CD4-positive, alpha-beta T cell treated with Interleukin-2 at 100 ng/mL for 4 hours (primary cell): ENCODE results near the gene TSPAN5.

Experiments
- DNase-seq: peaks from one replicate; pipeline ENCODE4 v3.0.0-alpha.2; 2020; ENCODE audit warnings: low spot score

The TSPAN5 gene

GRCh38 chr4:98643755-98644154 lies 14.7 kb downstream of the TSPAN5 start:
- no peak for DNase-seq

GRCh38 chr4:98642991-98643426 lies 15.4 kb downstream of the TSPAN5 start:
- DNase-seq: peak; percentile 54

- DNase-seq: no peak
These were observed 16.3 kb downstream of the TSPAN5 start for GRCh38 chr4:98641906-98642668.

GRCh38 chr4:98641376-98641775 lies 17.0 kb downstream of the TSPAN5 start:
- DNase-seq: no peak

- peak; percentile 40 for DNase-seq
These were observed 18.9 kb downstream of the TSPAN5 start for GRCh38 chr4:98639523-98639922.

GRCh38 chr4:98639108-98639507 lies 19.3 kb downstream of the TSPAN5 start:
- no peak for DNase-seq

GRCh38 chr4:98638661-98639060 lies 19.8 kb downstream of the TSPAN5 start:
- DNase-seq: no peak

GRCh38 chr4:98634061-98634460 lies 24.4 kb downstream of the TSPAN5 start:
- DNase-seq: no peak

GRCh38 chr4:98633159-98633558 lies 25.3 kb downstream of the TSPAN5 start:
- no peak for DNase-seq

GRCh38 chr4:98632258-98632657 lies 26.2 kb downstream of the TSPAN5 start:
- no peak for DNase-seq

- DNase-seq: no peak
These were observed 26.9 kb downstream of the TSPAN5 start for GRCh38 chr4:98631506-98631905.

GRCh38 chr4:98630737-98631454 lies 27.5 kb downstream of the TSPAN5 start:
- DNase-seq: no peak

- DNase-seq: no peak
These were observed 30.7 kb downstream of the TSPAN5 start for GRCh38 chr4:98627531-98628257.

- DNase-seq: no peak
These were observed 32.1 kb downstream of the TSPAN5 start for GRCh38 chr4:98626350-98626749.

GRCh38 chr4:98625920-98626319 lies 32.5 kb downstream of the TSPAN5 start:
- no peak for DNase-seq

GRCh38 chr4:98625399-98625798 lies 33.0 kb downstream of the TSPAN5 start:
- no peak for DNase-seq

GRCh38 chr4:98624642-98625041 lies 33.8 kb downstream of the TSPAN5 start:
- DNase-seq: no peak

- DNase-seq: no peak
These were observed 34.3 kb downstream of the TSPAN5 start for GRCh38 chr4:98624144-98624543.

- no peak for DNase-seq
These were observed 35.1 kb downstream of the TSPAN5 start for GRCh38 chr4:98623126-98623802.

GRCh38 chr4:98620087-98620784 lies 38.2 kb downstream of the TSPAN5 start:
- DNase-seq: no peak

GRCh38 chr4:98619180-98619579 lies 39.2 kb downstream of the TSPAN5 start:
- DNase-seq: no peak

- DNase-seq: no peak
These were observed 39.7 kb downstream of the TSPAN5 start for GRCh38 chr4:98618680-98619079.
